SW480 (cell line): ENCODE results near the gene TOP2A.
"Not testable (repeated sequence)": the region's sequence is repeated elsewhere in the genome, so short reads cannot be mapped to it uniquely, and the experiment has no call there.

ENCODE experiments used
- DNase-seq: peaks from one replicate; pipeline ENCODE4 v3.0.0-alpha.2; 2016; ENCODE audit warnings: low spot score

TOP2A gene

GRCh38 chr17:40430272-40431230, 12.9 kb upstream of the TOP2A start:
- DNase-seq, result no peak

- no peak for DNase-seq
These were observed 9.4 kb upstream of the TOP2A start for GRCh38 chr17:40427002-40427491.

GRCh38 chr17:40425741-40426140, 8.0 kb upstream of the TOP2A start:
- no peak for DNase-seq

GRCh38 chr17:40422990-40423633, 5.4 kb upstream of the TOP2A start:
- peak; percentile 72 for DNase-seq

GRCh38 chr17:40419559-40420331, 2.0 kb upstream of the TOP2A start:
- DNase-seq, result peak; percentile 26

GRCh38 chr17:40418428-40418706, 671 bp upstream of the TOP2A start:
- no peak for DNase-seq

- DNase-seq, result peak; percentile 61
These were observed 463 bp downstream of the TOP2A start for GRCh38 chr17:40417258-40417608.

GRCh38 chr17:40416671-40417070, 1.0 kb downstream of the TOP2A start:
- DNase-seq, result no peak

- DNase-seq, result peak; percentile 59
These were observed 2.3 kb downstream of the TOP2A start for GRCh38 chr17:40415390-40415789.

- DNase-seq, result not testable (repeated sequence)
These were observed 3.4 kb downstream of the TOP2A start for GRCh38 chr17:40414312-40414711.

GRCh38 chr17:40412880-40413279, 4.8 kb downstream of the TOP2A start:
- no peak for DNase-seq

GRCh38 chr17:40411821-40412220, 5.9 kb downstream of the TOP2A start:
- no peak for DNase-seq

GRCh38 chr17:40410082-40410481, 7.6 kb downstream of the TOP2A start:
- DNase-seq, result no peak

GRCh38 chr17:40409540-40409939, 8.2 kb downstream of the TOP2A start:
- DNase-seq, result not testable (repeated sequence)

GRCh38 chr17:40407460-40407859, 10.2 kb downstream of the TOP2A start:
- DNase-seq, result no peak

- no peak for DNase-seq
These were observed 13.7 kb downstream of the TOP2A start for GRCh38 chr17:40404003-40404402.

- DNase-seq, result no peak
These were observed 15.0 kb downstream of the TOP2A start for GRCh38 chr17:40402668-40403067.

- DNase-seq, result peak; percentile 71
These were observed 18.5 kb downstream of the TOP2A start for GRCh38 chr17:40399185-40399584.

GRCh38 chr17:40386555-40386954, 31.1 kb downstream of the TOP2A start:
- not testable (repeated sequence) for DNase-seq

- no peak for DNase-seq
These were observed 35.4 kb downstream of the TOP2A start for GRCh38 chr17:40382251-40382650.

- no peak for DNase-seq
These were observed 38.7 kb downstream of the TOP2A start for GRCh38 chr17:40378966-40379365.

- DNase-seq, result no peak
These were observed 39.9 kb downstream of the TOP2A start for GRCh38 chr17:40377832-40378231.

- not testable (repeated sequence) for DNase-seq
These were observed 41.2 kb downstream of the TOP2A start for GRCh38 chr17:40376541-40376940.
